Femur (tissue), 1 donor: ENCODE results near the gene ALPG.
A peak's percentile ranks its signal among the peaks of the same experiment; 100 is the strongest.
"Not testable (repeated sequence)": the region's sequence is repeated elsewhere in the genome, so short reads cannot be mapped to it uniquely, and the experiment has no call there.

Source experiments
- DNase-seq: peaks from one replicate; pipeline ENCODE4 v3.0.0-alpha.2; 2017

The ALPG gene

DNA sequence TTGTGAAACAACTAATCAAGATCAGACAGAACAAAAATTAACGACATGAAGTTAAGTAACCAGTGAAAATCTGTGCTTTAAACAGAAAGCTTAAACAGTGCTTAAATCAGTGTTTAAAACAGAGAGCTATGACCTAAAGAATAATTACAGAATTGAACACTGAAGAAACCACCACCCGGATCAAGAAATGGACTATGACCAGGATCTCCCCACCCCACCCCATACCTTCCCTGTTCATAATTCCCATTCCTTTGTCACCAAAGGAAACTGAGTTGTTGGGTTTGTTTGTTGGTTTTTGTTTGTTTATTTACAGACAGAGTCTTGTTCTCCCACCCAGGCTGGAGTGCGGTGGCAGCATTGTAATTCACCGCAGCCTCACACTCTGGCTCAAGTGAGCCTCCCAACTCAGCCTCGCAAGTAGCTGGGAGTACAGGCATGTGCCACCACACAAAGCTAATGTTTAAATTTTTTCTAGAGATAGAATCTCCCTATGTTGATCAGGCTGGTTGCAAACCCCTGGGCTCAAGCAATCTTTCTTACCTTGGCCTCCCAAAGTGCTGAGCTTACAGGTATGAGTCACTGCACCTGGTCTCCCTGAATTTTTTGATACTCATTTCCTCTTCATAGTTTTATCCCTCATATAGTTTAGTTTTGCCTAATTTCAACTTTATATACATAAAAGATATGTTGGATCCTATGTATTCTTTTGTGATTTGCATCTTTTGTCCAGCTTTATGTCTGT is 8.2 kb upstream of the ALPG start:
- DNase-seq = no peak

DNA sequence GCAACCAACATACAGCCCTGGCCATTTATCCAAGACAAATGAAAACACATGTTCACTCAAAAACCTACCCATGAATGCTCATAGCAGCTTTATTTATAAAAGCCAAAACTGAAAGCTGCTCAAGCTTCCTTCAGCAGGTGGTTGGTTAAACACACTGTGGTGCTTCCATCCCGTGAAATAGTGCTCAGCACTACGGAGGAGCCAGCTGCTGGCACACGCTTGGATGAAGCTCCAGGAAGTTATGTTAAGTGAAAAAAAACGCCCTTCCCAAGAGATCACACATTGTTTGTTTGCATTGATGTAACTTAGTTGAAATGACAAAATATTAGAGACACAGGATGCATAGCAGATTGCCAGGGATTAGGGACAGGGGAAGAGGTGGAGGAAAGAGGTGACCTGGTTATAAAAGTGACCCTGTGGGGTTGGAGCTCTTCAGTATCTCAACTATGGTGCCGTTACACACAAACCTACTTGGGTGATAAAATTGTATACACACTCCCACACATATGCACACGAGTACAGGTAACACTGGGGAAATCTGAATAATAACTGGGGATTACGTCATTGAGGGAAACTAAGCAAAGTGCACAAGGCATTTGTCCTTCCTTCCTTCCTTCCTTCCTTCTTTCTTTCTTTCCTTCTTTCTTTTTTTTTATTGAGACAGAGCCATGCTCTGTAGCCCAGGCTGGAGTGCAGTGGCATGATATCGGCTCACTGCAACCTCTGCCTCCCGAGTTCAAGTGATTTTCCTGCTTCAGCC is 6.2 kb upstream of the ALPG start:
- no peak for DNase-seq

DNA sequence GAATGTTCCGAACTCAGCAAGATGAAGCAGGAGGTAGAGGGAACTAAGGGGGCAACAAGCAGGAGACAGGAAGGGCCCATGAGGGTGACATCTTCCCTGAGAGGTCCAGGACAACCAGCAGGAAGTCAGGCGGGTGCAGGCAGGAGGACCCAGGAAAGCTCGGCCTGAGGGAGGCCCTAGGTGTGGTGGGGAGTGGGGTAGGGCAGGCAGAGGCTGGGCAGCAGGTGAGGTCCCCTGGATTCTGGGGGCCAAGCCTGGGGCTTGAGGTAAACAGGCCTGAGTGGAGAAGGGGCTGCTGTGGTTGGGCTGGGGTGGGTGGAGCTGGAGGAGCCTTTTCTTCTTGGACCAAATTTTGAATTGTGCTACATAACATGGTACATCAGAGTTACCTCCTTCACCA is 4.1 kb upstream of the ALPG start:
- DNase-seq = no peak

DNA sequence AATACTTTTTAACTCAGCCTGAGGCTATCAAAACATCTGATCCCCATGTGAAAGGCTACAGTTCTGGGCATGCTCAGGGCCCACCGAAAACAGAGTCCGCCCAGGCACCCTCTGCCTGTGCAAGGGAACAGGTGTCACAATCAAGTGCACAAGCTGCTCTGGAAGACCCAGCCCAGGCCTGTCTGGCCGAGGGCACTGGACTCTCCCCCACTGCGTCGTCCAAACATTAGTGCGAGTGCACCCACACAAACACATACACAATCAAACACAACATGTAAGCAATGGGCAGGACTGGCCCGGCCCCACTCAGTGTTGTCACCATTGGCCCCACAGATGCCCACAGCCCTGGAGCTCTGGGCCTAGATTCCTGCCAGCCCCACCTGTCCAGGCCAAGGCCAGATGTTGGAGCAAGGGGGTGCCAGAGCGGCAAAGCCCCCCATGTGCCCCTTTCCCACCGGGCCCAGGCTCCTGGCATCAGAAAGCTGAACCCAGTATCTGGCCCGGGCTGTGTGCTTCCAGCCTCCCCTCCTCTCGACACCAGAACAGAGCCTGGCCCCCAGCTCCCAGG is 617 bp upstream of the ALPG start:
- no peak for DNase-seq

DNA sequence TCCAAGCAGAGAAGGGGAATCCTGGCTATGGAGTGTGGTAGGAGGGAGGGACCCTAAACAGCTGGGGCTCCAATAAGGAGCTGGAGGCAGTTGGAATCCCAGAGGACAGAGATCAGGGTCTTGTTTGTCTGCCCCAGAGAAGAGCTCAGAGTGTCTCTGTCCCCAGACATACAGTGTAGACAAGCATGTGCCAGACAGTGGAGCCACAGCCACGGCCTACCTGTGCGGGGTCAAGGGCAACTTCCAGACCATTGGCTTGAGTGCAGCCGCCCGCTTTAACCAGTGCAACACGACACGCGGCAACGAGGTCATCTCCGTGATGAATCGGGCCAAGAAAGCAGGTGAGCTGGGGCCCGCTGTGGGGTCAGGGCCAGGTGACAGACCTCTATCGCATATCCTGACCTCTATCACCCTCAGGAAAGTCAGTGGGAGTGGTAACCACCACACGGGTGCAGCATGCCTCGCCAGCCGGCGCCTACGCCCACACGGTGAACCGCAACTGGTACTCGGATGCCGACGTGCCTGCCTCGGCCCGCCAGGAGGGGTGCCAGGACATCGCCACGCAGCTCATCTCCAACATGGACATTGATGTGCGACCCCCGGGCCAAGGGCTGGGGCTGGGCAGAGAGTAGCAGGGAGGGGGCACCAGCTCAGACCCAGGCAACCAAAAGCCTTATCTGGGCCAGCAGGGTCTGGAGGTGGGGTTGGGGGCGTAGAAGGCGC is 945 bp downstream of the ALPG start:
- not testable (repeated sequence) for DNase-seq

DNA sequence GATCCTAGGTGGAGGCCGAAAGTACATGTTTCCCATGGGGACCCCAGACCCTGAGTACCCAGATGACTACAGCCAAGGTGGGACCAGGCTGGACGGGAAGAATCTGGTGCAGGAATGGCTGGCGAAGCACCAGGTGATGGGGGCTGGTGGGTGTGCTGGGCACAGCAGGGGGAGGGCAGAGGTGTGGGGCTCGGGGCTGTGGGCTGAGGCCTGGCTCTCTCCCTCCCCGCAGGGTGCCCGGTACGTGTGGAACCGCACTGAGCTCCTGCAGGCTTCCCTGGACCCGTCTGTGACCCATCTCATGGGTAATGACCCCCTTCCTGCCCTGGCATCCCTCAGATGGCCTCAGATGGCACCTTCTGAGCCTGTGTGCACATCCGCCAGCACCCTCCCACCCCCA is 1.6 kb downstream of the ALPG start:
- not testable (repeated sequence) for DNase-seq

DNA sequence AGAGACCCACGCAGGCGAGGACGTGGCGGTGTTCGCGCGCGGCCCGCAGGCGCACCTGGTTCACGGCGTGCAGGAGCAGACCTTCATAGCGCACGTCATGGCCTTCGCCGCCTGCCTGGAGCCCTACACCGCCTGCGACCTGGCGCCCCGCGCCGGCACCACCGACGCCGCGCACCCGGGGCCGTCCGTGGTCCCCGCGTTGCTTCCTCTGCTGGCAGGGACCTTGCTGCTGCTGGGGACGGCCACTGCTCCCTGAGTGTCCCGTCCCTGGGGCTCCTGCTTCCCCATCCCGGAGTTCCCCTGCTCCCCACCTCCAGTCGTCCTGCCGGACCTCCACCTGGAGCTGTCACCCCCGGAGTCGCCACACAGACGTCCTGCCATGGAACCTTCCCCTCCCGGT is 3.0 kb downstream of the ALPG start:
- not testable (repeated sequence) for DNase-seq

DNA sequence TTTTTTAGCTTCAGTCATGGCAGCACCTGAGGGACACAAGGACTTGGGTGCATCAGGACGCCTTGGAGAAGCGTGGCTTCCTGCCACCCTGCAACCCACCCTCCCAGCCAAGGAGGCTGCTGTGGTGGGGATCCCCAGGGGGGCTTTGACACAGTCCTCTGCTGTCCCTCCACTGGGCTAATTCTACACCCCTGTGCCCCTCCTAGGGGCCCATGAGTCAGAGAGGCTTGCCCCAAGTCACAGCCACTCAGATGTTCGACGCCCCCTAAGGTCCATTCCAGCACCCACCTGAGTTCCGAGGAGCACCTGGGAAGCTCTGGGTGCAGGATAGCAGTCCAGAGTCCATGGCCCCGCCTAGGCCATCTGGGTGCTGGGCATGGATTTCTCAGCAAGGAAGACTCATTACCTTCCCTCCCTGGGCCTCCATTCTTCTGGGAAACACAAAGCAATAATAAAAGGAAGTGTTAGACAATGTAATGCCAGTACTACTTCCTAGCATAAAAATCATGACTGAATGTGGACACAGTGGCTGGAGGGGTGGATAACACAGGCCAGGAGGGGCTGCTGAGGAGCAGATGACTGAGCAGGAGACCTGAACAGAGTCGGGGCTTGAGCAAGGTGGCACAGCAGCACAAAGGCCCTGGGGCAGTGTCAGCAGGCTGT is 3.7 kb downstream of the ALPG start:
- no peak for DNase-seq

DNA sequence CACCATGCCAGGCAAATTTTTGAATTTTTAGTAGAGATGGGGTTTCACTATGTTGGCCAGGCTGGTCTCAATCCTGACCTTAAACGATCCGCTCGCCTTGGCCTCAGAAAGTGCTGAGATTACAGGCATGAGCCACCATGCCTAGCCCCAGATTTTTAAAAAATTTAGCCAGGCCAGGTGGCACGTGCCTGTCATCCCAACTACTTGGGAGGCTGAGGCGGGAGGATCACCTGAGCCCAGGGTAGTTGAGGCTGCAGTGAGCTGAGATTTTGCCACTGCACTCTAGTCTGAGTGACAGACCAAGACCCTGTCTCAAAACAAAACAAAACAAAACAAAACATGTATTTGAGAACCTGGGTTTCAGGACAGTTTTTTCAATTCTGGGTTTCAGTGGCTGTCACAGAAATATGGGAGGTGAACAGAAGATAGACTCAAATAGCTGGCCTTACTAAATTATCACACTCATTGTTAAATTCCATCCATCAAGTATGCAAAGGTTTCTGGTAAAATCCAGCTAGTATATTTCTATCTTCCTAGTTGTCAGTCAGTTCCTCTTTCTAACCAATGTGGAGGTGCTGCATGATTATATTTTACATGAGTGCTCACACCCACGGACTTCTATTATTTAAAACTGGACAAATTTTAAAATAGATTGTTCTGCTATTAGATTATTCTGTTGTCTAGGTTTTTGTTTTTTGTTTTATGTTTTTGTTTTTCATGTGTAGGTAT is 5.4 kb downstream of the ALPG start:
- DNase-seq = no peak

DNA sequence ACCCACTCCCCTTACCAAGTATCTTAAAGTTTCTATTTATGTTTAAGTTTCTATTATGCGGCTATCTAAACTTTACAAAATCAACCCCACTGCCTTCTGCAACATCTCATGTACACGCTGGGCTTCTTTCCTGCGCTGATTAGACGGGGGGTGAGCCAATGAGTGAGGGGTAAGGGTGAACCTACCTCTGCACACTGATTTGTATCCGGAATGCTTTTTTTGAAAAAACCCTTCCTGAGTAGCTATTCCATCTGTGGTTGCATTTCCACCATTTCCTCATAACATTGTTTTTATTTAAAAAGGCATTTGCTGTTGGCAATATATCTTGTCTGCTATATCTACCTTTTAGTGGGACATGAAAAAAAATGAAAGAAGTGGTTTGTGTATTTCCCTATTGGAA is 6.3 kb downstream of the ALPG start:
- no peak for DNase-seq

DNA sequence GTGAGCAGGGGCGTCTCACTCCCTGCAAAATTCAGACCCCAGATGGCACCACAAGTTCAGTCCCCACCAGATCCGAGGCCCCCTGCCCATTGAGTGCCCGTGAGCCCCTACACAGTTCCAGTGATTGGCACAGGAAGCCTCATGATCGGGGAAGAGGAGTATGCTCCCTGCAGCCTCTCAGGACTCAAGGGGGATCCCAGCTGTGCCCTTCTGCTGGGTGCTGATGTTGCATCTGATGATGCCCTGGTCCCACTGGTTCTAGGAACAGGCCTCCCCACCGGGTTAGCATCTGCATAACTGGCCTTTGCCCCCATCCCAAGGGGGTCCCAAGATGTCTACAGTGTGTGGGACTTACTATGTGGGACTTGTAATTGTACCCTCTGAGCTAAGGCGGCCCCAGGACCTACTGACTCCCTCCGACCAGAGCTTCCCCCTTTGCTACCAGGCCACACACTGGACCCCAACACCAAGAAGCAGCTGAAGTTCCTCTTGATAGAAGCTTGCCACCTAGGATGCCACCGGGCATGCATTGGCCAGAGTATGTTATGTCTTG is 8.6 kb downstream of the ALPG start:
- no peak for DNase-seq

DNA sequence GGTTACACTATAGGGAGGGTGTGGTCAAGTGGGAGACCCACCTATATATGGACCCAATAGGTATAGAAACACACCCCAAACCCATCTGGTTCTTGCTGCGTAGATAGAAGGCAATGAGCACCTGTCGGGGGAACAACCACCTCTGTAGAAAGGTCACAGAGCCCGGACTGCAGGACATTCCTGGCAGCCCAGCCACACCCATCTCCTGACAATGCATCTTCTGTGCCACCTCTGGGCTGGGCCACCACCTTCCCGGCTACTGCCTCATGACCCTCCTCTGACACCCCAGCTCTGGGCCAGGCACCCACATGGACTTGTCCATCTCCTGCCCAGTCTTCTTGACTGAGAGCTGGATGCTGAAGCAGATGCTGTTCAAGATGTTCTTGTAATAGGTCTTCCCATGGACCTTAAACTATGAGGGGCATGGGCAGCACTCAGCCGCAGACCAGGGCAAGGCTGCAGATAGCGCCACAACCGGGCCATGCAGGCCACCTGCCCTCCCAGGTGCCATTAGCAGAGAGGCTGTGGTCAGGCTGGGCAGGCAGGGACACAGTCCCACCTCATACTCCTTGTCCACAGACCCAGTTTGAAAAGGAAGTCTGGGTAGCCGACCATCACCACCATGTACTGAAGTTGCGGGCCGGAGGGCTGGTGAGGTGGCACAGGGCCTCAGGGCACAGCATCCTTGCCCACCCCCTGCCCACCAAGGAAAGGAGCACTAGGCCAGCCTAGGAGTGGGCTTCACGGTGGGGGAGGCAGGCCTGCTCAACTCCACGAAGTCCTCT is 9.3 kb downstream of the ALPG start:
- DNase-seq = no peak

DNA sequence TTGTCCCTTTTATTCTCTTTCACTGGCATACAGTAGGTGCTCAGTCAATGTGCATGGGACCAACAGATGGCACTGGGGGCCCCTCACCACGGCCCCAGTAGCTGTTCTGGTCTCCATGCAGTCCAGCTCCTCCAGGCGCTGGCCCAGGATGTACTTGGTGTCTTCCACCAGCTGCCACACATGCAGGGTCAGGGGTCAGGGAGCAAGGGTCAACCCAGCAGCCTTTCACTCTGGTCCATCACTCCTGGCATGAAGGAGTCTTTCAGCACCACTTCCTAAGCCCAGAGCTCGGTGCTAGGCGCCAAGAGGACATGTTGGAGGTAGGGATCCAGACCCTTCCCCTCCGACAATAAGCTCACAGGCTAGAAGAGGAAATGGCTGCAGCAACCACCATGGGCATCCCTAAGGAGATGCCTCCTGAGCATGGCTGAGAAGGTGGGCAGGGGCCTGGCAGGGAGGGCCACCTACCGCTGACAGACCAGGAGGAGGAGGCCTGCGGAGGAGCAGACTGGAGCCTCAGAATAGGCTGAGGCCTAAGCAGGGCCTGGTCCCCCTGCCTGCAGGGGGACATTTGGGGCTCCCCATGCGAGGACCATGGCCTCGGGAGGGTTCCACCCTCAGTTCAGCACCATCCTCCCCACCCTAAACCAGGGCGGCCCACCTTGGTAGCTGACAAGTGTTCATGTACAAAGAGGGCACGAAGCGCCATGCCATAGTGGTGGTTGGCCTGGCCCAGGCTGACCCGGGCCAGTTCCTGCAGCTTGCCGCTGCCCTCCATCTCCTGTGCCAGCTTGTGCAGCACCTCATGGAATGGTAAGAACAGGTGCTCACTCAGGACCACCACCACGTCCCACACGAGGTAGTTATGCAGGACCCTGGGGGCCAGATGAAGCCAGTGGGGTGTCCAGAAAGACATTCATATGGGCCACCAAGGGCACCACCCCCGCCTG is 10.2 kb downstream of the ALPG start:
- DNase-seq = no peak

DNA sequence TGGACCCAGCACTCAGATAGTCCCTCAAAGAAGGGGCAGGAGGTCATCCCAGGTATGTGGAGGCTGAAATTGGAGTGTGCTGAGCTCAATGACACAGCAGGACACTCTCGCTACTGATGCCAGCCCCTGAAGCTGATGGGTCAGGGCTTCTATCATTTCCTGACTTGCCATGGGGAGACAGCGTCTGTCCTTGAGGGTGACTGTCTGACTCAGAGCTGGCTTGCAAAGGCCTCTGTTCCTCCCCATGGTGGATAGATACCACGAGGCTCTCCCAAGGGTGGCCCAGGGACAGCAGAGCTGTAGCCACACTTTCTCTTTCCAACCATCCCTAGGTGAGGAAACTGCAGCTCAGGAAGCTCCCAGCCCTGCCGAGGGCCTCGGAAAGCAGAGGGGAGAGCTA is 10.8 kb downstream of the ALPG start:
- DNase-seq = no peak

DNA sequence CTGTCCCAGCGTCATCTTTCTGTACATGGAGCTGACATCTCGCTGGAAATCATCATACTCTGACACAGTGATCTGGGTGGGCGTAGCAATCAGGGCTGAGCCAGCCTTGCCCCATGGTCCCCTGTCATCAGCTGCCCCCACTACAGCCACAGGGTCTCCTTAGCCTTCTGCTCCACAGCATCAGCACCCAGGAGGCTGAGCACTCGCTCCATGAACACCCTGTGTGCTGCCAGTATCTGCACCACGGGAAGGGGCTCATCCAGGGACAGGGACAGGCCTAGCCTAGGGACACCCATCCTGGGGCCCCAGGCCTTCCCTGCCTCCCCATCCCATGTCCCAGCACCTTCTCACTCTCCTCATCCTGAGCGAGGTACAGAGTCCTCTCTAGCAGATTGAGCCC is 11.4 kb downstream of the ALPG start:
- no peak for DNase-seq

DNA sequence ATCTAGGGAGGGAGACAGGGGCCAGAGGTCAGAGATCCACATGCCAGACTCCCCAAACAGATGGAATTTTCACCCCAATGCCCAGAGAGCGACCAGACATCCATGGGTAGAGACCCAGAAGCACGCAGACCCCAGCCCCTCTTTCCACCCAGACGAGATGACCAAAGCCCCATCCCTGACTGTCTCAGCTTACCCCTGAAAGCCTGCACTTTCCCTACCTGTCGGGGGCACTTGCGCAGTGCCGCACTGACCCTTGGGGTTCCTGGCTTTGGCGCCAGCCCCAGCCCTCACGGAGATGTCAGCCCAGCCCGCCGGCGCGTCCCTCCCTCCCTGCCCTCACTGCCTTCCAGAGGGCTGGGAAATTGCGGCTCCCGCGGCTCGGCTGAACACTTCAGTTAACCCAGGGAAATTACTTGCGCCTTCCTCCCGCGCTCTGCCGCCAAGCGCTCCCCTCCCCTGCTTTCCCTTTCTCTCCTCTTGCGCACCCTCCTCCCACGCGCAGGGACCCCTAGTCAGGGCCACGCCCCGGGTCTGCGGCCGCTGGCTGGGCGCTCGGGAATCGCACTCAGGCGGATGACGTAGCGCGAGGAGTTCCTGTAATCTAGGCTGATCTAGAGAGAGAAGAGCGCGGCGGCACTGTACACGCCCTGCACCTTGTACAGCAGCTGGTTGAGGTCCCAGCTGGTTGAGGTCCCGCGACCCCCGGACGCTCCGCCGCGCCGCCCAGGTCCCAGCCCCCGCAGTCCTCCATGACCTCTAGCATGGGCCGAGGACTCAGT is 12.0 kb downstream of the ALPG start:
- DNase-seq = peak; percentile 44

DNA sequence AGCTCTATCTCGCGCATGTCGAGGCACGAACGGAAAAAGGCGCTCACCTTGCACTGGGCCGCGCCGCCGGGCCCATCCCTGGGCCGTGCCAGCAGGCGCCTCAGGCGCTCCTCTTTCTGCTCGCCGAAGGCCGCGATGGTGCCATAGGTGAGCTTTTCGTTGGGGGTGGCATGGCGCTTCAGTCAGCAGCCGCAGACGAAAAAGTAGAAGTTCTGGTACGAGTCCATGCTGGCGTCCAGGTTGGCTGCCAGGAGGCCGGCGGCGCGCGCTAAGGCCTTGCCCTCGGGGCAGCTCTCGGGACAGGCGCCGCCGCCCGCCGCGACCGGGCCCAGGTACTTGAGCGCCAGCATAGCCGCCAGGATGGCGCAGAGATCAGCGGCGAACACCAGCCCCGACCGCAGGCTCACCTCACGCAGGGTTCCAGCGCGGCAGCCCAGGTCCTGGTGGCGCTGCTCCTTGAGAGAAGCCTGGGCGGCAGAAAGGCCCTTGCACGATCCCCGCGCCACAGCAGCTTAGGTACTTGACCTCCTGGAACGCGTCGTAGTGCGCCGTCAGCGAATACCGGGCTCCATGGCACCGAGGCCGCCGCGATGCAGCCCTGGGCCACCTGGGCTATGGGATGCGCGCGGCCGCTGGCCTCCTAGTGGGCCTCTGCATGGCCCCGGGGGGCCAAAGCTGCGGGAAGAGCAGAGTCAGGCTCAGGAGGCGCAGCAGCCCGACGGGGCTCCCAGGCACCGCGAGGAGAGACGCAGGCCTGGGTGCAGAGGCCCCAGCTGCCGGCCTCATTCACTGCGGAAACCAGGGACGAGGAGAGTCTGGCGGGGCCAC is 12.8 kb downstream of the ALPG start:
- DNase-seq = no peak

DNA sequence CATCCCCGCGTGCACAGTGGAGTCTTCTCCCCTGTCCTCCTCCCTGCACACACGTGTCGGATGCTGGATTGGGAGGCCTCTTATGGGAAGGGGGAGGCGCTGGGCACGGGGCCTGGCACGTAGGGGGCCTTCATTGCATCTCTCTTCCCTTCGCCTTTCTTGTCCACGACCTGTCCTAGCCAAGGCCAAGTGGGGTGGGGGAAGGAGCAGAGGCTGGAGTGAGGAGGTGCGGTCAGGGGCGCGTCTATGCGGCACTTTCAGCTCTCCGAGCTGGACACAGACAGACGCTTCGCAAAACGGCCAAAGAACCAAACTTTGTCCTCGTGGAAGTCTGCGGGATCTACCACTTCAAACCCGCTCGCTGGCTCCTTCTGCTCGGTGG is 13.4 kb downstream of the ALPG start:
- DNase-seq = no peak
